C4-2B (cell line): Measurements from ENCODE around the gene CETN1.

Source experiments
- ZFX ChIP-seq: fragments of 450-650 bp; IDR thresholded peaks from 2 replicates; pipeline ENCODE4 v1.6.1; 2017
- TF ChIP-seq, protein P1 (sequence below): fragments of 450-650 bp; conservative IDR thresholded peaks from 2 replicates; pipeline ENCODE4 v1.5.1; 2017; ENCODE audit warnings: mild to moderate bottlenecking

DNA sequence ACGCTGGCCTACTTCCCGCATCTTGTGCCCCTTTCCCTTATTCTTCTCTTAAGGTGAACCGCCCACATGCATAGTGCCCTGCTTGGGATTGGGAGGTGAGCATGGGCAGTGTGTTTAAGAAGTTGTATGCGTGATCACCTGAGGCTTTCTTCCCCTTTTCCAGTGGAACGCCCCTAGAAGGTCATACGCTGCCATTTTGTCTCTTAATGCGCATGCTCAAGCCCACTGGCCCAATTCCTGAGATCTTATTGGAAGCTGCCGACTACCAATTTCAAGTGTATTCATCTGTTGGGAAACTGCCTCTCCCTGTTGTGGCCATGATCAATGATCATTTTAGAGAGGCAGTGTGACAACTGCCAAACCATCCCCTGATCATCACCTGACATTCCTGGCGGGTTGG is 3.3 kb upstream of the CETN1 start:
- TF ChIP-seq, protein P1, sequence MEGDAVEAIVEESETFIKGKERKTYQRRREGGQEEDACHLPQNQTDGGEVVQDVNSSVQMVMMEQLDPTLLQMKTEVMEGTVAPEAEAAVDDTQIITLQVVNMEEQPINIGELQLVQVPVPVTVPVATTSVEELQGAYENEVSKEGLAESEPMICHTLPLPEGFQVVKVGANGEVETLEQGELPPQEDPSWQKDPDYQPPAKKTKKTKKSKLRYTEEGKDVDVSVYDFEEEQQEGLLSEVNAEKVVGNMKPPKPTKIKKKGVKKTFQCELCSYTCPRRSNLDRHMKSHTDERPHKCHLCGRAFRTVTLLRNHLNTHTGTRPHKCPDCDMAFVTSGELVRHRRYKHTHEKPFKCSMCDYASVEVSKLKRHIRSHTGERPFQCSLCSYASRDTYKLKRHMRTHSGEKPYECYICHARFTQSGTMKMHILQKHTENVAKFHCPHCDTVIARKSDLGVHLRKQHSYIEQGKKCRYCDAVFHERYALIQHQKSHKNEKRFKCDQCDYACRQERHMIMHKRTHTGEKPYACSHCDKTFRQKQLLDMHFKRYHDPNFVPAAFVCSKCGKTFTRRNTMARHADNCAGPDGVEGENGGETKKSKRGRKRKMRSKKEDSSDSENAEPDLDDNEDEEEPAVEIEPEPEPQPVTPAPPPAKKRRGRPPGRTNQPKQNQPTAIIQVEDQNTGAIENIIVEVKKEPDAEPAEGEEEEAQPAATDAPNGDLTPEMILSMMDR, result no peak
- TF ChIP-seq ZFX, result no peak
